Motor neuron (in vitro differentiated cells): Measurements from ENCODE around the gene ETFDH. TPM values are rescaled to one million over a fixed set of nuclear protein-coding genes. Genes with fewer than 3 reads are reported as not detected.
A peak's percentile ranks its signal among the peaks of the same experiment; 100 is the strongest.
"Not testable (repeated sequence)": the region's sequence is repeated elsewhere in the genome, so short reads cannot be mapped to it uniquely, and the experiment has no call there.

ENCODE experiments used
- ATAC-seq, 8 experiments: fragments of 200-7000 bp; cut with Tn5 transposase; replicated peaks in 6 of 8; 2 replicates each; pipeline ENCODE4 v1.8.0; 2021; ENCODE audit warnings: mild to moderate bottlenecking in 8 of 8, moderate library complexity in 8 of 8
- H3K27ac ChIP-seq, 2 donors: fragments of 250-450 bp; sonication (Bioruptor Pico); 2 replicates each; pipeline ENCODE4 v1.9.0; 2021; ENCODE audit warnings: antibody characterized with exemption in 2 of 2, mild to moderate bottlenecking in 2 of 2, moderate library complexity in 1 of 2
- H3K4me1 ChIP-seq, 2 donors: fragments of 250-450 bp; sonication (Bioruptor Pico); replicated peaks in 1 of 2; 2 replicates each; pipeline ENCODE4 v1.6.1; 2021; ENCODE audit warnings: antibody characterized with exemption in 2 of 2, mild to moderate bottlenecking in 2 of 2, moderate library complexity in 1 of 2
- H3K4me3 ChIP-seq, 5 donors: fragments of 250-450 bp; sonication (Bioruptor Pico); 2 replicates each; pipeline ENCODE4 v1.9.0; 2021; ENCODE audit warnings: antibody characterized with exemption in 5 of 5, mild to moderate bottlenecking in 5 of 5, moderate library complexity in 4 of 5
- WGBS, 10 experiments: fragments of 450-650 bp; shearing (Covaris generic); methylation state at CpG; one replicate each; pipeline ENCODE4 v1.0.0; 2022; 5-methylcytosine and 5-hydroxymethylcytosine counted together
- in situ Hi-C, 9 experiments: fragments of 400-800 bp; cut with MboI; loops; one replicate each; pipeline ENCODE4 v1.15.0; 2021; ENCODE audit warnings: low sequenced_read_pairs in 9 of 9, low pct_unique_long_range_greater_than_20kb in 2 of 9; ENCODE audit not compliant: unreplicated experiment in 9 of 9
- total RNA-seq, 8 experiments: library from RNA; unstranded; fragments of 300-600 nt; gene quantifications; 2 replicates each; pipeline versions ENCODE4 v1.2.3 to v1.2.4, GENCODE V29; 2022

Gene ETFDH
- total RNA-seq, 8 experiments from 2014 or later: 8.1 to 28.9 (median 22.5) TPM

GRCh38 chr4:158704274-158704673, 32.2 kb downstream of the ETFDH start:
- no peak overlapping the region for H3K4me3 ChIP-seq
- WGBS, 10 experiments: 64 to 100% (median 86%) methylated on average over 1 to 4 of the region's 4 CpGs; no CpG with 5 or more reads in 1 of the 10 experiments
- peak in 1 of 8 experiments; percentile 53 for ATAC-seq
- in situ Hi-C loops: loop anchor here in 1 of 9 experiments (25.0 kb wide), 1 partner anchor 483 kb away; no protein-coding TSS in a partner anchor
- H3K4me1 ChIP-seq: no peaks in the 10 kb centered on the region
- H3K27ac ChIP-seq: no peak overlapping the region

- in situ Hi-C loops: loop anchor here in 1 of 9 experiments (25.0 kb wide), 1 partner anchor 476 kb away; no protein-coding TSS in a partner anchor
- 40 to 100% (median 95%) methylated on average over 1 of the region's 1 CpG; no CpG with 5 or more reads in 2 of the 10 experiments for WGBS, 10 experiments
- ATAC-seq: peak in 1 of 8 experiments; percentile 29
- Histone ChIP-seq H3K4me3 (no peak overlapping the region), H3K27ac (no peak overlapping the region), H3K4me1 (no peaks in the 10 kb centered on the region)
Measured at GRCh38 chr4:158710814-158711213, 38.7 kb downstream of the ETFDH start.

GRCh38 chr4:158712622-158713021, 40.5 kb downstream of the ETFDH start:
- 83 to 100% methylated on average over 1 of the region's 4 CpGs; no CpG with 5 or more reads in 8 of the 10 experiments for WGBS, 10 experiments
- in situ Hi-C loops: loop anchor here in 1 of 9 experiments (25.0 kb wide), 1 partner anchor 475 kb away; no protein-coding TSS in a partner anchor
- not testable (repeated sequence) for ATAC-seq

GRCh38 chr4:158714937-158715336, 42.8 kb downstream of the ETFDH start:
- in situ Hi-C loops: loop anchor here in 1 of 9 experiments (25.0 kb wide), 1 partner anchor 472 kb away; no protein-coding TSS in a partner anchor
- Histone ChIP-seq H3K4me3 (no peak overlapping the region), H3K4me1 (no peaks in the 10 kb centered on the region), H3K27ac (no peak overlapping the region)
- no peak for ATAC-seq
- WGBS, 10 experiments: 85 to 100% (median 96%) methylated on average over 3 to 4 of the region's 4 CpGs

More at GRCh38 chr4:158712622-158713021, 40.5 kb downstream of the ETFDH start:
- H3K4me1 ChIP-seq, H3K27ac ChIP-seq, H3K4me3 ChIP-seq: not testable (repeated sequence)

- in situ Hi-C loops: loop anchor here in 1 of 9 experiments (25.0 kb wide), 1 partner anchor 471 kb away; no protein-coding TSS in a partner anchor
- Histone ChIP-seq H3K4me3 (no peak overlapping the region), H3K4me1 (no peaks in the 10 kb centered on the region), H3K27ac (no peak overlapping the region)
- WGBS, 10 experiments: 10 to 100% (median 64%) methylated on average over 1 to 3 of the region's 3 CpGs; no CpG with 5 or more reads in 1 of the 10 experiments
- ATAC-seq: no peak
Measured at GRCh38 chr4:158715802-158716201, 43.7 kb downstream of the ETFDH start.

GRCh38 chr4:158721680-158722079, 49.6 kb downstream of the ETFDH start:
- peak overlapping the region in 4 of 5 donors; percentile 65 to 85 (median 80) for H3K4me3 ChIP-seq
- peaks cover 0 to 6% of the 10 kb centered on the region in 2 donors for H3K4me1 ChIP-seq
- WGBS, 10 experiments: 100% methylated on average over 1 of the region's 1 CpG; no CpG with 5 or more reads in 2 of the 10 experiments
- ATAC-seq: no peak
- in situ Hi-C loops: loop anchor here in 1 of 9 experiments (25.0 kb wide), 1 partner anchor 466 kb away; no protein-coding TSS in a partner anchor
- H3K27ac ChIP-seq: peak overlapping the region in 1 of 2 donors; percentile 73

GRCh38 chr4:158722291-158722916, 50.3 kb downstream of the ETFDH start:
- H3K4me3 ChIP-seq: peak overlapping the region; percentile 65 to 85 (median 81)
- peak overlapping the region; percentile 73 to 89 for H3K27ac ChIP-seq
- peak; percentile 9 to 66 (median 62) for ATAC-seq
- in situ Hi-C loops: loop anchor here in 1 of 9 experiments (25.0 kb wide), 1 partner anchor 465 kb away; no protein-coding TSS in a partner anchor
- H3K4me1 ChIP-seq: peaks cover 0 to 6% of the 10 kb centered on the region in 2 donors
- WGBS, 10 experiments: 0 to 27% (median 9%) methylated on average over 3 to 15 of the region's 16 CpGs

GRCh38 chr4:158722917-158723793, 51.1 kb downstream of the ETFDH start, which contains the start of gene PPID:
PPID (minus strand) TSS chr4:158723396; CDS start chr4:158723288, 108 bp downstream.
- 0 to 5% (median 0%) methylated on average over 2 to 30 of the region's 65 CpGs for WGBS, 10 experiments
- in situ Hi-C loops: loop anchor here in 1 of 9 experiments (25.0 kb wide), 1 partner anchor 464 kb away; no protein-coding TSS in a partner anchor
- peak within 1 kb of the TSS; percentile 73 to 89 for H3K27ac ChIP-seq
- H3K4me3 ChIP-seq: peak within 1 kb of the TSS; percentile 65 to 85 (median 81)
- peak; percentile 93 to 98 (median 97) for ATAC-seq
- peaks cover 0 to 6% of the 10 kb centered on the region in 2 donors for H3K4me1 ChIP-seq

- ATAC-seq: no peak
- H3K4me3 ChIP-seq: no peak overlapping the region
- H3K27ac ChIP-seq: no peak overlapping the region
- H3K4me1 ChIP-seq: peaks cover 0 to 6% of the 10 kb centered on the region in 2 donors
- 43 to 100% (median 97%) methylated on average over 1 to 4 of the region's 4 CpGs for whole genome bisulfite sequencing, 10 experiments
- in situ Hi-C loops: loop anchor here in 5 of 9 experiments (25.0 kb wide), 4 partner anchors 113 to 713 kb away; no protein-coding TSS in a partner anchor
Measured at GRCh38 chr4:158724637-158725036, 52.5 kb downstream of the ETFDH start.

- in situ Hi-C loops: loop anchor here in 4 of 9 experiments (25.0 kb wide), 3 partner anchors 111 to 711 kb away; no protein-coding TSS in a partner anchor
- Histone ChIP-seq H3K4me1 (peaks cover 0 to 4% of the 10 kb centered on the region in 2 donors), H3K4me3 (no peak overlapping the region), H3K27ac (no peak overlapping the region)
- ATAC-seq: no peak
- WGBS, 10 experiments: 47 to 100% (median 93%) methylated on average over 1 to 6 of the region's 6 CpGs; no CpG with 5 or more reads in 5 of the 10 experiments
Measured at GRCh38 chr4:158726633-158727032, 54.5 kb downstream of the ETFDH start.

GRCh38 chr4:158728236-158728635, 56.1 kb downstream of the ETFDH start:
- ATAC-seq: no peak
- 20 to 100% (median 56%) methylated on average over 1 of the region's 1 CpG; no CpG with 5 or more reads in 3 of the 10 experiments for WGBS, 10 experiments
- Histone ChIP-seq H3K27ac (no peak overlapping the region), H3K4me1 (no peaks in the 10 kb centered on the region), H3K4me3 (no peak overlapping the region)
- in situ Hi-C loops: loop anchor here in 4 of 9 experiments (25.0 kb wide), 3 partner anchors 109 to 709 kb away; no protein-coding TSS in a partner anchor
